Measurements from ENCODE around the gene ZMYND12.

The ZMYND12 gene

DNA sequence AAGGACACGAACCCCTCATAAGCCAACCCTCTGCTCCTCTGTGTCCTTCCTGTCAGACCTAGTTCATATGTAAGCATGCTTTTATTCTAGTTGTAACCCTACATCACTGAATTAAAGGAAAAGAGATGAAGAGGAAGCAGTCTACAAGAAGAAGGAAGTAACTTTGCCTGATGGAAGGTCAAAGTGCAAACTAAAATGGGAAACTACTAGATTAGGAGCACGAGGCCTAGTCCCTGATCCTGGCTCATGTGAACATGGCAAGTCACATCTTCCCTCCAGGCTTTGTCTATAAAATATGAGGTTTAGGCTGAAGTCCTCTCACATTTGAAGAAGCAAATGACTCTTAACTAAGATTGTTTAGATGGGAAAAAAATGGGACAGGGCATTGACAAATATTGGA is 13.2 kb downstream of the ZMYND12 start:
- DNase-seq (ENCODE audit: low read depth in 2 of 2, low spot score in 1 of 2), result no peak

DNA sequence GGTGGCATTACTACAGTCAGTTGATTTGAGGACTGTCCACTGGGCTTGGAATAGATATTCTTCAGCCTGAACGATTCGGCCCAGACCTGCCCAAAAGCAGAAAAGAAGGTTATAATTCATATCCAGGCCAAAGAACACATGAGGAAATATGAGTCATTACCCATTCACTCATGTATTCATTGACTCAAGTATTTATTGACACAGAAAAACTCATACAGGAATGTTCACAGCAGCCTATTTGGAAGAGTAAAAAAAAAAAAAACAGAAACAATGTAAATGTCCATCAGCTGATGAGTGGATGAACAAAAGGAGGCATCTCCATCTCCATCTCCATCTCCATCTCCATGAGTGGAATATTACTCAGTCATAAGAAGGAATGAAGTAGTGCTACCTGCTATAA is 15.9 kb downstream of the ZMYND12 start:
- no peak for DNase-seq (ENCODE audit: low read depth in 2 of 2, low spot score in 1 of 2)

DNA sequence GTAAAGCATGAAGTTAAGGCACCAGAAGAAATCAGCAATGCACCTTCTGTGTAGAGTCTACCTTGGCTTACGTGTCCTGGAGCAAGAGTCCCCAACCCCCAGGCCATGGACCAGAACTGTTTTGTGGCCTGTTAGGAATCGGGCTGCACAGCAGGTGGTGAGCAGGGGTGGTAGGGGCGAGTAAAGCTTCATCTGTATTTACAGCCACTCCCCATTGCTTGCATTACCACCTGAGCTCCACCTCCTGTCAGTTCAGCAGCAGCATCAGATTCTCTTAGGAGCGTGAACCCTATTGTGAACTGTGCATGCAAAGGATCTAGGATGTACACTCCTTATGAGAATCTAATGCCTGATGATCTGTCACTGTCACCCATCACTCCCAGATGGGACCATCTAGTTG is 21.5 kb downstream of the ZMYND12 start:
- DNase-seq (ENCODE audit: low read depth in 2 of 2, low spot score in 1 of 2), result no peak

DNA sequence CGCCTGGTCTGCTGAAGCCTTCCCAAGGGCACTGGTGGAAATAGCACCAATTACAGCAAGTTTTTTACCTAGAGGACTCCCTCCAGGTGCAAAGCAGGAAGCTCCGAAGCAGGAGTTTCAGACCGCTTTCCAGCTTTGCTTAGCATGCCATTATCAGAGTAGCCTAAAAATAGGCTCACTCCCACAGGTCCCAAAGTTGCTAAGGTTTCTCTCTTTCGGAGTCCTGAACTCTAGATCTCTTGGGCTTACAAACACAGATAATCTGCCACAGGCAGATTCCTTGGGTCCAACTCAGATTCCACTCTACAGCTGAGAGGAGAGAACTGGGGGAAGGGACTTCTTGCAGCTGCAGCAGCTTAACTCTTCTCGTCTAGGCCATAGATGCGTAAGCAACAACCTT is 22.5 kb downstream of the ZMYND12 start:
- no peak for DNase-seq (ENCODE audit: low read depth in 2 of 2, low spot score in 1 of 2)

DNA sequence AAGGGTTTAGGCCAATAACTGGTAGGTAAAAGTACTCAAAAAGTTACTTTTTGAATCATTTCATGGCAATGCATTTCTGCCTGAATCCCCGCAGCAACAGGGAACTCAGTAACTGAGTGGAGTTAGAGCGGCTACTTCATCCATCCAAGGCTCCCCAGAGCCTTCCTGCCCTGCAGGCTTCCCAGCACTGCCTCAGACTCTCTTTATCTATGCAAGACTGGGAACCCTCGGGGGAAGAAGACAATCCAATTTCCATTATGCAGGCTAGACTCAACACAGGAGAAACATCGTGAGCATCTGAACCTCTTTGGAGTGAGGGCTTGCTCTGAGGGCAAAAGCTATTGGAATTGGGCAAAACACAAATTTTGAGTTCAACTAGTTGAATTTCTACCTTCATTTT is 23.1 kb downstream of the ZMYND12 start:
- no peak for DNase-seq (ENCODE audit: low read depth in 2 of 2, low spot score in 1 of 2)

DNA sequence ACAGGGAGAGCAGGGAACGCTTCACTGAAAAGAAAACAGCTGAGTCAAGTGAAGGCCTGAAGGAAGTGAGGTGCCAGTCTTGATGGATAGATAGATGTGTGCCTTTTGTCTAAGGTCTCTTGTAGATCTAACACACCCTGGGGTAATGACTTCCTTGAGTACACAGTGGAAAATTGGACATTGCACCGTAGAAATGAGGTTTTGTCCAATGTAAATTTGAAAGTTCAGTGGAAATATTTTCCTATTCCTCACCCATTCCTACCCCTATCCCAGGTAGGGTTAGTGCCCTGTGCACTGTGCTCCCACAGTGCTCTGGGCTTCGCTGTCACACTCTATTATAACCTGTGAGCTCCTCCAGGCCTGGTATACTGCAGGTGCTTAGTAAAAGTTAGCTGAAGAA is 24.3 kb downstream of the ZMYND12 start:
- no peak for DNase-seq (ENCODE audit: low read depth in 2 of 2, low spot score in 1 of 2)

DNA sequence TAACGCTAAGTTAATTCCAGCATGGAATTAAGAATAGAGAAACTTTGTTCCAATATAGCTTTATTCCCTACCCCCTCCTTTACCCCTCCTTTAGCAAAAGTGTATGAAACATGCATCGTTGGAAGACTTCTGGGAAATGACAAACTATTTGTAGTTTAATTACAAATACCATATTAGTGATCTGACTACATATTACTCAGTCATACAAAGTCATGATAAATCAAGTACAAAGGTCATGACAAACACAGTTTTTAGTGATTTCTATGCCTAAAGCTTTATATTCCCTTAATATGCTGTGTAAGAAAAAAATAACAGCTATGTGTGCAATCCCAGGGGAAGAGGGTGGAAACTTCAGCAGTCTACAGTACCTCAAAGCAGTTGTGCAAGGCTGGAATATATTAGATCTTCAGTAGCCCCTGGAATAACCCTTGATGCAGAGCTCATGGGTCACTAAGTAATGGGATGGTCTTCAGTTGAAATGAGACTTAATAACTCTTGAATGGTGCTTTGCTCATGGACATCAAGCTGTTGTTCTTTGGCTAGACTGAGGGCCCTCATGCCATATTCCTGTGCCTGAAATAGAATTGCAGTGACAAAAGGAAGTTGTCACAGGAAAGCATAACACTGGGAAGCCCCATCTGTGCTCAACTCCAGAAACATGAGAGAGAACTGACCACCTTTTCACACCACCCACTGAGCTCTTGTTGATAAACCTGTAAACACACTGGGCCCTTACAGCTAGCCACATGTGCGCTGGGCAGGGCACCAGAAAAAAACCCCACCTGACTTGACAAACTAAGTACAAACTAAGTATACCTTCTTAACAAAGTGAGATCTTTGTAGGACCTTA is 25.3 kb downstream of the ZMYND12 start:
- no peak for DNase-seq (ENCODE audit: low read depth in 2 of 2, low spot score in 1 of 2)

DNA sequence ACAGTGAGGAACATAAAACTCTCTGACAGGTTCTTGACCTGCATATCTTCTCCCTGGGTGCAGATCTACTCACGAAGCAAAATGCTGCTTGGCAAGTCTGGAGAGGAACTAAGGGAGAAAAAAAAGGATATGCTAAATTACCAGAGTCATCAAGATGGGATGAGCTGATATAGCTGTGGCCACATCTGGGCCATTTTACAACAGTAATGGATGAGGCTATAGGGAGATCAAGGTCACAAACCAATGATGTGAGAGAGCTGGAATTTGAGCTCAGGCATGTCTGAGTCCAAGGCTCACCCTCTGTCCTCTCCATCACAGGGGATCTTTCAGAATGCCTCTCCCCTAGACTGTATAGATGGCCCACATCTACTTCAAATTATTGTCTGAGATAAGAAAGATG is 26.2 kb downstream of the ZMYND12 start:
- DNase-seq (ENCODE audit: low read depth in 2 of 2, low spot score in 1 of 2), result no peak

DNA sequence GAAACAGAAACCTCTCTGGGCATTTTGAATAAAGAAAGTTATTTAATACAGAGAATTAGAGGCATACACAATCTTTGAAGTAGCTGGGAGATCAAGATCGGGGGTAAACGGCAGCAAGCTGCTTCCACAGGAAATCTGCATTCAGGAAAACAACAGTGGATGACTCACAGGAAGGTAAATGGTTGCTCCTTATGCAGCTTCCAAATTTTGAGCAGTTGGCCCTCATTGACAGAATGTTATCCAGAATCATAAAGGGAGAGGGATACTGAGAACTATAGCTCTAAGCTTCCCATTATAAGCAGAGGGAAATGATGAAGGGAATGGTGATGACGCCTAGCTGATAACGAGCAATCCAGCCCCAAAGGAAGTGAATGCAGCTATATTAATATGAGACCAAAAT is 28.6 kb downstream of the ZMYND12 start:
- DNase-seq (ENCODE audit: low read depth in 2 of 2, low spot score in 1 of 2), result no peak

DNA sequence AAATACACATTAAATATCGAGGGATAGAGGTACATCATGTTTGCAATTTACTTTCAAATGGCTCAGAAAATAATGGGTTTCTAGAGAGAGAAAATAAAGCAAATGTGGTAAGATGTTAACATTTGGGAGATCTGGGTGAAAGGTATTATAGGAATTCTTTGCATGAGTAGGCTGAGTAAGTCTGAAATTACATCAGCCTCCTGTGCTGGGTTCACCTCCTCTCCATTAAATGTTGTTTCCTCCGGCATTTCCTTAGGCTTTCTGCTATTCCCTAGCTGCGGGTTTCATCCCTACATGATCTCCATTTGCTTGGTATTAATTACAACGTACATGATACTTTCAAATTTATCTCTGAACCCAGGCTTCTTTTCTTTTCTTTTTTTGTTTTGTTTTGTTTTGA is 31.6 kb downstream of the ZMYND12 start:
- DNase-seq (ENCODE audit: low read depth in 2 of 2, low spot score in 1 of 2), result no peak

DNA sequence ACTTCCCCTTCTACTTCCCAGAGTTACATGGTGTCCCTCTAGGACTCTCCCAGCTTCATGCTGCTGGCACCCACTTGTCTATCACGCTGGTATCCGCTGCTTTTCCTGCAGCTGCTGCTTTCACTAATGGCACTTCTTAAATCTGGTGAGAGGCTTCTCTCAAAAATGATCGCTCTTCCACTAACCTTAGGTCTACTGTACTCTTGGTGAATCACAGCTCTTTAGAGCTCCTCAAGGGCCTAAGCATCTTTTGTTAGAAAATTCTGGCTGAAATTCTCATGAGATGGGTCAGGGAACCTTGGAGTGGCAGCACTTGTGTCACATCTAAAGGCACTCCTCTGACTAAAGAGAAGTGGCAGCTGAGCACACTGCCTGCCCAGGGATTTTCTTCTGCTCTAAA is 32.1 kb downstream of the ZMYND12 start:
- DNase-seq (ENCODE audit: low read depth in 2 of 2, low spot score in 1 of 2), result no peak

DNA sequence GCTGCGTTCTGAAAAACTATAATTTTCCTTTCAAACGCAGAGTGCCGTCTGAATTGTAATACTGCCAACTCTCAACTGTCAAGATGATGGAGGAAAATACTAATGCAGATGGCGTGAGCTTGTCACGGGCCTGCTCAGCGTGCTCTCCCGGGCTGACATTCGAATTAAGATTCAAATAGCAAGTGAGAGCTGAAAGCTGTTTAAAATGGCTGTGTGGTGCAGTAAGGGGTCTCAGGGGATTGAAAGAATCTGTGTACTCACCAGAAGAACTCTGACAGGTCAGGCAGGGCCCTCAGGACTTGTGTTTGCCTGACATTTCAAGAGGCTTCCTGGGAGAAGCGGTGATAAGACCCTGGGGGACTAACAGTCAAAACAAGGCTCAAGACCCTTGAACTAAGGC is 33.1 kb downstream of the ZMYND12 start:
- DNase-seq (ENCODE audit: low read depth in 2 of 2, low spot score in 1 of 2), result no peak

DNA sequence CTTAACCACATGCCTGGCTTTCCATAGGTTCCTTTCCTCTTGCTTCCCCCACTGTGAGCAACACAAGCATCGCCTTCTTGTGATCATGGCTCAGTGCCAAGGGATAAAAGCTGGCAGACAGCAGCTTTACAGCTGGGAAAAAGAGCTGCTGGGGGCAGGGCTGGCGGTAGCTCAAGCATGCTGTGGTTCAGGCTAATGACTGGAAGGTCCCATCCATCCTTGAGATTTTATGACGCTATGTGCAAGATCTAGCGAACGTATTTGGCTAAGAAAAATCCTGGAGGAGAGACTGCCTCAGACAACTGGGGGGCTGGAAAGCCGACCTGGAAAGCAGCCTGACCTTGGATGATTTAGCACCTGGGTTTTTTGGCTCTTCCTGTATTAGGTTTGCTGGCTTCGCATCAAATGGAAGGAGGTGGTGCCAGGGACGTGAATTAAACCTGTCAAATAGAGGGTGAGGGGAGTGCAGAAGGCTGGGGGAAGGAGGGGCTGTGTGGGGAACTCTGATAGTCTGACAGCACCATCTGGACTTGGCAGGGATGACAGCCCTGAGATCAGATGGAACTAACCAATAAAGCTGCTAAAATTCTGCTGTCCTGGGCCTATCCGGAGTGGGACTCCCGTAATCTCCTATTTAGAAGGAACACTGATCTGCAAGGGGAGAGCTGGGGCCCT is 34.8 kb downstream of the ZMYND12 start:
- no peak for DNase-seq (ENCODE audit: low read depth in 2 of 2, low spot score in 1 of 2)

DNA sequence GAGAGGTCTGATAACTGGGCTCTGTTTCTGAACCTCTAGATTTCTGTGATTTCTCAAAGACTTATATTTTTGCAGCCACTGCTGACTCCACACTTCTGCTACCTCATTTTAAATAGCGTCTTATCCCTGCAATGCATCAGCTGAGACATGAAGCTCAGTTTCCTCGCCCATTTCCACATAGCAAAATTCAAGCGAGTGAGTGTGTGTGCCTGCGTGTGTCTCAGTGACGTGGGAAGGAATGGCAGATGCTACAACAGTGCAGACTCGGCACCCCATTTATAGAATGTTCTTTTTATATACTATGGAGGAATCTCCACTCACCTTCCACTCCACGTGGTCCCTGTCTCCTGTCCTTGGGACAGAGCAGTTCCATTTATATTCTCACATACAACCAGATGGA is 35.7 kb downstream of the ZMYND12 start:
- DNase-seq (ENCODE audit: low read depth in 2 of 2, low spot score in 1 of 2), result no peak

DNA sequence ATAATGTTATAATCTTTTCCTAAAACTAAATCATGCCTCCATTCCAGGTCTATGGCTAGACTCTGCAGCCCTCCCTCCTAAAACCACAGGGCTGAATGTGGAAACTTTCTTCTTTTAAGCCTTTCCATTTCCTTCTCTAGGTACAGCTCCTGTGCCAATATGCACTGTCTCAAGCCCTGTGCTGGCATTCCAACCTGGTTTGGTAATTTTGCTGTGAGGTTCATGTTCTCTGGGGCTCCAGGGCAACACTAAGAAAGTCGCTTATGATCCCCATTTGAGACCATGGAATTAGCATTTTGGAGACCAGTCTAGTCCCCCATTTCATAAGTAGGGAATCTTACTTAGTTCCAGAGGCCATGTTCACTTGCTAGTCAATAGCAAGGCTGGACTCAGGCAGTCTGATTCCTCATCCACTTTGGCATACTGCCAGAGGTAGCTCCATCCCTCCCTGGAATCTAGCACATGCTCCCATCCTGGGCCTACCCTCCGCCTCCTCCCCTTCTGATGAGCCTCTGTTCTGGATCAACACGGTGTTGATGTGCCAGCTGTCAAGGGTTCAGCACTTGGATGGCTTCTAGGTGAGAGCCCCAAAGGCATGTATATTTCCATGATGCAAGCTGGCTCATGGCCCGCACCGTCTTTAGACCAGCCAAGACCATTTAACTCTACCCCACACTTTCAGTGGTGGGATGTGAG is 36.5 kb downstream of the ZMYND12 start:
- no peak for DNase-seq (ENCODE audit: low read depth in 2 of 2, low spot score in 1 of 2)

DNA sequence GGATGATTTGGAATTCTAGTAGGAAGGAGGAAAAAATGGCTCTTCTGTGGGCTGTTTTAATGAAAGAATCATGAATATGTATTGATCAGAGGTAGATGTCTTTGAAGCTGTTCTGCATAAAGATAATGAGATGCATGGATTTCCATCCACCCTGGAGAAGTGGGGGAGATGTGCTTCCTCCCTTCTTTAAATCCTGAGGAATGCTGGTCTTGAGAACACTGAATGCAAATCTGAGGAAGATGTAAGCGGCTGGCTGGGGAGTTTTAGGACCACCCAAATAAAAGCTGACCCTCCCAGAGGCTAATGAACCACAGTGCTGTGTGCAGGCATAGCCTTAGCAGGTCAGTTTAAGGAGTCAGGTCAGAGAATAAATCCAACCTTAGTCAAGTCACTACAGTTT is 37.3 kb downstream of the ZMYND12 start:
- DNase-seq (ENCODE audit: low read depth in 2 of 2, low spot score in 1 of 2), result no peak

DNA sequence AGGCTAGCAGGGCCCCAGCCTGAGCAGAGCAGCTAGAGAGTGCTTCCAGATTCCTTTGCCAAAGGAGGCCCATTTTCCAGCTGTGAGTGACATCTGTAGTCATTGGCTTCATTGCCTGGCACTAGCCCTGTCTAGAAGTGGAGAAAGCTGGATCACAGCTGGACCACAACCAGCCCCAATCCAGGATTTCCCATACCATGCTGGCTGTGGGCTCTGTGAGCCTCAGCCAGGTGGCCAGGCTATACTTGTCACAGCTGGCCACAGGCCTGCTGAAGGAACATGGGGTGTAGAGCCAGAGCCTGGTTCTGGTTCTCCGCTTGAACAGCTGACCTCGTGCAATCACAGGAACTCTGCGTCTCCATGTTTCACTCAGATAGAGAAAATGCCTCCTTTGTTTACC is 38.7 kb downstream of the ZMYND12 start:
- no peak for DNase-seq (ENCODE audit: low read depth in 2 of 2, low spot score in 1 of 2)

DNA sequence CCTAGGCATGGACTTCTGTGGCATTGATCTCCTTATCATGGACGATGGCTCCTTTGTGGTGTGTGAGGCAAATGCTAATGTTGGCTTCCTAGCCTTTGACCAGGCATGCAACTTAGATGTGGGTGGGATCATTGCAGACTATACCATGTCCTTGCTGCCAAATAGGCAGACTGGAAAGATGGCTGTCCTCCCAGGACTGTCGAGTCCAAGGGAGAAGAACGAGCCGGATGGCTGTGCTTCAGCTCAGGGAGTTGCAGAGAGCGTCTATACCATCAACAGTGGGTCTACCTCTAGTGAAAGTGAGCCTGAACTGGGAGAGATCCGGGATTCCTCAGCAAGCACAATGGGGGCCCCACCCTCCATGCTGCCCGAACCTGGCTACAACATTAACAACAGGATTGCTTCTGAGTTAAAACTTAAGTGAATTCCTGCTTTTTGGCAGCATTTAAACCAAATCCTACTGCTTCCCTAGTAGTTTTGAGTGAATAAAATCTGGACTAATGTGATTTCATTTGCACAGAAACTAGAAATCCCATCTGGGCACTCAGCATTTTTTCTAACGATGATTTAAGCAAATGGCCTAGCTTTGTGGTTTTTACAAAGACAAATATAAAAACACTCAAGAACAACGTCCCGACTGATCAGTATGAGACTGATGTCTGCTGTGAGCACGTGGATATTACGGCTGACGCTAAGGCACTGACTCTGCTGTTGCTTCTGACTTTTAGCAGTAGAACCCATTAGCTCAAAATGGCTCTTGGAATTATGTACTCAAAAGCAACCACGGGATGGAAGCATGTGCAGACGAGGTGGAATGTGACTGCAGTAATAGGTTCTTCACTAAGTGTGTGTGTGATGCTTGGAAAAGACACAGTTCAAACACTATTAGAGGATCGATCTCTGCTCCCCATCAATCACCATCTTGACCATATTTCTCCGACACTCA is 41.0 kb downstream of the ZMYND12 start:
- no peak for DNase-seq (ENCODE audit: low read depth in 2 of 2, low spot score in 1 of 2)

DNA sequence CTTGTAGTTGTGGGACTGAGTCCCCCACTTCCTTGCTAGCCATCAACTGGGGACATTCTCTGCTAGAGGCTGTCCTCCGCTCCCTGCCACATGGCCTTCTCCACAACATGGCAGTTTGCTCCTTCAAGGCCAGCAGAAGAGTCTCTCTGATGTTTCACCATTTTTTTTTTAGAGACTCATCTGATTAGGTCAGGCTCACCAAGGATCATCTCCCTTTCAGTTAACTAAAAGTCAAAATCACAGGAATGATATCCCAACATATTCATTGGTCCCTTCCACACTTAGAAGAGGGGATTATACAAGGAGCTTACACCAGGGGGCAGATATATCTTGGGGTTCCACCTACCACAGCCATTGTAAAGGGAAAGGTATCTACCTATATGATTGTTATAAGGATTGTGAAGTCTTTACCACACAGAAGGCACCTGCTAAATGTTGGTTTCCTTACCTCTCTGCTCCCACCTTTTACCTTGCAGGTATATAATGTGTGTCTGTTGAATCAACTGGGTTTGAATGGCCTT is 51.9 kb downstream of the ZMYND12 start:
- DNase-seq (ENCODE audit: low read depth in 2 of 2, low spot score in 1 of 2), result no peak

DNA sequence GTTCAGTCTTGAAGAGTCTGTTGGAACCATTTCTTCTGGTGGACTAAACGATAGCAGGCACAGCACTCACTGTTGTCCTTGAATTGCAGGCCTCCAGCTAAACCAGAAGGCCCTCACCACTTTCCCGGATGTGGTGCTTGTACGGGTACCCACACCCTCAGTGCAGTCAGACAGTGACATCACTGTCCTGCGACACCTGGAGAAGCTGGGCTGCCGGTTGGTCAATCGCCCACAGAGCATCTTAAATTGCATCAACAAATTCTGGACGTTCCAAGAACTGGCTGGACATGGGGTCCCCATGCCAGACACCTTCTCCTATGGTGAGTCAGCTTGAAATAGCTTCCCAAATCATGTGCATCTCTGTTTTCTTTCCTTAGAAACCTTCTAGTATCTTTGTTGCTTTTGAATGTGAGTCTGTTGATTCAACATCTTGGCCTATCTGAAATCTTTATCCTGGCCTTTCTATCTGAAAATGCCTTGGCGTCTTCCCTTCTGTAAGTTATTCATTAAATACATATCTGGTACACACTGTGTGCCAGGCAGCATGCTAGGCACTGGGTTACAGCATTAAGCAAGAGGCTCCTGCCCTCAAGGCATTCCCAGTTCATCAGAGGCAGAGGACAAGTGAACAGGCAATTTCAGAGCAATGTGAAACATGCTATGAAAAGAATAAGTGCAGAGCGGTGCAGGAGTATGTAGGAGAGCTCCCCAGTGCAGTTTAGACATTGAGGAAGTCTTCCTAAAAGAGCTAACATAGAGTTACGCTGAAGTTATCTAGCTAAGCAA is 56.3 kb downstream of the ZMYND12 start:
- no peak for DNase-seq (ENCODE audit: low read depth in 2 of 2, low spot score in 1 of 2)
